ENCODE results near the gene INTU. TPM values are rescaled to one million over a fixed set of nuclear protein-coding genes. Genes with fewer than 3 reads are reported as not detected.
"Not testable (repeated sequence)": the region's sequence is repeated elsewhere in the genome, so short reads cannot be mapped to it uniquely, and the experiment has no call there.

INTU gene
- total RNA-seq: 10 to 100 TPM in 1 of 9 donors, 1 to 10 TPM in 8; 2.5 to 12.5 (median 6.4) TPM
- 1 to 10 TPM; 3.3 to 5.4 (median 4.5) TPM for polyA plus RNA-seq
- long read RNA-seq, donor 1, full-length matches to known transcripts: 1 of 1 reads
- long read RNA-seq, donor 1, partial matches to known transcripts: 0 of 1 reads
- long read RNA-seq, donor 1, other reads (novel, unspliced or antisense): 0 of 1 reads
- long read RNA-seq, donor 2: 0 reads
- long read RNA-seq, donor 3, full-length matches to known transcripts: 1 of 1 reads
- long read RNA-seq, donor 3, partial matches to known transcripts: 0 of 1 reads
- long read RNA-seq, donor 3, other reads (novel, unspliced or antisense): 0 of 1 reads
- long read RNA-seq, donor 4, partial matches to known transcripts: 1 of 2 reads
- long read RNA-seq, donor 4, other reads (novel, unspliced or antisense): 1 of 2 reads
- long read RNA-seq, donor 5, full-length matches to known transcripts: 1 of 3 reads
- long read RNA-seq, donor 5, partial matches to known transcripts: 1 of 3 reads
- long read RNA-seq, donor 5, other reads (novel, unspliced or antisense): 1 of 3 reads
- long read RNA-seq, donor 6, partial matches to known transcripts: 1 of 3 reads
- long read RNA-seq, donor 6, other reads (novel, unspliced or antisense): 2 of 3 reads
- long read RNA-seq, donor 7: 0 reads
- long read RNA-seq, donor 8, full-length matches to known transcripts: 1 of 1 reads
- long read RNA-seq, donor 8, partial matches to known transcripts: 0 of 1 reads
- long read RNA-seq, donor 8, other reads (novel, unspliced or antisense): 0 of 1 reads
- long read RNA-seq, donor 9: 0 reads
- long read RNA-seq, donor 10: 0 reads

DNA sequence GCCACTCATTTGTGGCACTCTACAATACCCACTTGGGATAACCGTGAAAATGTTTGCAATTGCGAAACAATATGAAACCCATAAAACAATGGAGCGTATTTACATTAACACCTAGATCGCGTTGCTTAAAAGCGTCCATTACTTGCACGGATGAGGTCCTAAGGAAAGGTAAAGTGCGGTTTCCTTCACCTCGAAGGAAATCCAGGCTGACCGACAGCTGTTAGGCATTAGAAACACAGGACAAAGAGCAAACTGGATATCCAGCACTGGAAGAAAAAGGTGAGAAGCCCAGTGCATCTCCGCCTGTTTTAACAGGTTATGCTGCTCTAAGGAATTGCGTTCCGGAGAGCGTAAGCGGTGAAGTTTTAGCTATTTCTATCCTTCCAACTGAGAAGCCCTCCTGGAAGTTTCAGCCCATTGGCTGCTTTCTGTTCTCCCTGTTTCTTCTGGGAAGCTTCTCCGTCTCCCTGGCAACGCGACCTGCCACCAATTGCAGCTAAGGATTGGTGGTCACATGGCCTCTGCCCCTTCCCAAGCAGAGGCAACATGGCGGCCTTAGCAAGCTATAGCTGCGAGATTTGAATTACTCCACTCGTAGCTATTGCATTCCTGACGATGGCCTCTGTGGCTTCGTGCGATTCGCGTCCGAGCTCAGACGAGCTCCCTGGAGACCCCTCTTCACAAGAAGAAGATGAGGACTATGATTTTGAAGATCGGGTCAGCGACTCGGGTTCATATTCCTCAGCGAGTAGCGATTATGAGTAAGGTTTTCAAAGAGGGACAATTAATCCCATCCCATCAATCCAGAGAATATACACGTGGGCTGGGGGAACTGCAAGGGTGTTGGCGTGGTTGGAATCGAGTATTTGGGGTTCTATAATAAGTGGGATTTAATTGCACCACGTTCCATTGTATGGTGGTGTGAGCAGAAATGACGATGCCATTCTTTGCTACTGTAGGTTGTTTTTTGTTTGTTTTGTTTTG, at the start of gene INTU:
Gene INTU (plus strand): TSS at position 538 of the 984 bp plus-strand sequence. CDS start 78 bp downstream, at position 616.
- Histone ChIP-seq H3K36me3 (replicated peaks in 1 of 2) (no peaks in the 10 kb centered on the region), H3K27me3 (no peaks in the 10 kb centered on the region), H3K27ac (peak within 1 kb of the TSS in 3 of 5 donors; percentile 31 to 61 (median 44)), H3K4me3 (peak within 1 kb of the TSS; percentile 20 to 85 (median 46)), H3K4me1 (replicated peaks in 1 of 2) (peaks cover 0 to 9% of the 10 kb centered on the region in 2 donors), H3K9me3 (replicated peaks in 1 of 3) (no peaks in the 10 kb centered on the region)
- 1 to 4% (median 1%) methylated on average over 30 to 38 of the region's 38 CpGs for WGBS, 4 donors
- DNase-seq: peak; percentile 93 to 98 (median 96)
- TF ChIP-seq, protein P1, sequence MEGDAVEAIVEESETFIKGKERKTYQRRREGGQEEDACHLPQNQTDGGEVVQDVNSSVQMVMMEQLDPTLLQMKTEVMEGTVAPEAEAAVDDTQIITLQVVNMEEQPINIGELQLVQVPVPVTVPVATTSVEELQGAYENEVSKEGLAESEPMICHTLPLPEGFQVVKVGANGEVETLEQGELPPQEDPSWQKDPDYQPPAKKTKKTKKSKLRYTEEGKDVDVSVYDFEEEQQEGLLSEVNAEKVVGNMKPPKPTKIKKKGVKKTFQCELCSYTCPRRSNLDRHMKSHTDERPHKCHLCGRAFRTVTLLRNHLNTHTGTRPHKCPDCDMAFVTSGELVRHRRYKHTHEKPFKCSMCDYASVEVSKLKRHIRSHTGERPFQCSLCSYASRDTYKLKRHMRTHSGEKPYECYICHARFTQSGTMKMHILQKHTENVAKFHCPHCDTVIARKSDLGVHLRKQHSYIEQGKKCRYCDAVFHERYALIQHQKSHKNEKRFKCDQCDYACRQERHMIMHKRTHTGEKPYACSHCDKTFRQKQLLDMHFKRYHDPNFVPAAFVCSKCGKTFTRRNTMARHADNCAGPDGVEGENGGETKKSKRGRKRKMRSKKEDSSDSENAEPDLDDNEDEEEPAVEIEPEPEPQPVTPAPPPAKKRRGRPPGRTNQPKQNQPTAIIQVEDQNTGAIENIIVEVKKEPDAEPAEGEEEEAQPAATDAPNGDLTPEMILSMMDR (IDR thresholded peaks at IDR 0.05): no peak
- peak in 1 of 2 donors; percentile 40 for TF ChIP-seq POLR2A (IDR thresholded peaks at IDR 0.05)
- intact Hi-C loops (cut with DNase I): no loop called here

DNA sequence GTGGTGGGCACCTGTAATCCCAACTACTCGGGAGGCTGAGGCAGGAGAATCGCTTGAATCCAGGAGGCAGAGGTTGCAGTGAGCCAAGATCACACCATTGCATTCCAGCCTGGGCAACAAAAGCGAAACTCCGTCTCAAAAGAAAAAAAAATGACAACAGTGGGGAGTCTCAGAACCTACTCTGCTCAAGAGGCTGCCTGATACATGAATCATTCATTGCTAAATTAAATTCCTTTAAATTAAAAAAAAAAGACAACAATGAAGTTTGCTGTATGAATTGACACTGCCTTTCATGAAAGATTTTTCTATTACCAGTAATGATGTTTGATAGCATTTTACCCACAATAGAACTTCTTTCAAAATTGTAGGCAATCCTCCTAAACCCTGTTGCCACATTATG, 46.3 kb upstream of the INTU start:
- H3K4me3 ChIP-seq; H3K4me1 ChIP-seq (replicated peaks in 1 of 2); H3K9me3 ChIP-seq (replicated peaks in 1 of 3); H3K27me3 ChIP-seq; H3K27ac ChIP-seq; DNase-seq; intact Hi-C loops (cut with DNase I); H3K36me3 ChIP-seq (replicated peaks in 1 of 2): not testable (repeated sequence)
- 68 to 79% (median 71%) methylated on average over 4 of the region's 4 CpGs for WGBS, 4 donors

DNA sequence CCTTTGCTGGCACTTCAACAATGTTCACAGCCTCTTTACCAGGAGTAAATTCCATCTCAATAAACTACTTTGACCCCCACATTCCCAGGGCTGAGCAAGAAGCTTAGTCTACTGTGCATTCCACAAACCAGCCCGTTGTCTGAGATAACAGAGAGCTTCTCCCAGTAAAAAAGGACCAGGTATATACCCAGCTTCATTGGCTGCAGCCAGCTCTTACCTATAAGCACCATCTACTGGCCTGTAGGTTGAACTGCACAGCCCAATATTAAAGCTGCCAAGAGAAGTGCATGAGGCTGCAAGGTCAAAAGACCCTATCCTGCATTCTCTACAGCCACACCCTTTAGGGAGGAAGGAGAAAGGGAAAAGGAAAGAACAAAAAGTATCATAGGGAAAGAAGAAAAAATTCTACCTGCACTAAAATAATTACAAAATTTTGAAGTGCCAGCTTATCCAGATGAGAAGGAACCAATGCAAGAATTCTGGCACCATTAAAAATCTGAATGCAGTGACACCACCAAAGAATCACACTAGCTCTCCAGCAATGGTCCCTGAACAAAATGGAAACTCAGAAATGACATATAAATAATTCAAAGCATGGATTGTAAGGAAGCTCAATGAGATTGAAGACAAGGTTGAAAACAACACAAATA, 45.7 kb upstream of the INTU start:
- 0 to 20% (median 7%) methylated on average over 1 of the region's 1 CpG for WGBS, 4 donors
- Histone ChIP-seq H3K27ac (no peak overlapping the region), H3K27me3 (no peaks in the 10 kb centered on the region), H3K36me3 (replicated peaks in 1 of 2) (no peaks in the 10 kb centered on the region), H3K9me3 (replicated peaks in 1 of 3) (no peaks in the 10 kb centered on the region), H3K4me1 (replicated peaks in 1 of 2) (no peaks in the 10 kb centered on the region), H3K4me3 (no peak overlapping the region)
- intact Hi-C loops (cut with DNase I): no loop called here
- DNase-seq: peak in 2 of 7 donors; percentile 22 to 28
- no peak for TF ChIP-seq POLR2A (IDR thresholded peaks at IDR 0.05)
- TF ChIP-seq, protein P1 (IDR thresholded peaks at IDR 0.05): peak; percentile 22 to 58 (median 48)

DNA sequence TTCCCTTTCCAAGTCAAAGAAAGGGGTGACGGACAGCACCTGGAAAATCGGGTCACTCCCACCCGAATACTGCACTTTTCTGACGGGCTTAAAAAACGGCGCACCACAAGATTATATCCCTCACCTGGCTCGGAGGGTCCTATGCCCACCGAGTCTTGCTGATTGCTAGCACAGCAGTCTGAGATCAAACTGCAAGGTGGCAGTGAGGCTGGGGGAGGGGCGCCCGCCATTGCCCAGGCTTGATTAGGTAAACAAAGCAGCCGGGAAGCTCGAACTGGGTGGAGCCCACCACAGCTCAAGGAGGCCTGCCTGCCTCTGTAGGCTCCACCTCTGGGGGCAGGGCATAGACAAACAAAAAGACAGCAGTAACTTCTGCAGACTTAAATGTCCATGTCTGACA, 43.6 kb upstream of the INTU start:
- H3K4me3 ChIP-seq; H3K4me1 ChIP-seq (replicated peaks in 1 of 2); H3K27me3 ChIP-seq; DNase-seq; H3K27ac ChIP-seq; H3K36me3 ChIP-seq (replicated peaks in 1 of 2); intact Hi-C loops (cut with DNase I); H3K9me3 ChIP-seq (replicated peaks in 1 of 3): not testable (repeated sequence)
- 80 to 93% (median 90%) methylated on average over 2 to 10 of the region's 12 CpGs for WGBS, 4 donors

All from adrenal gland (tissue), 19 donors.